ENCODE results near the gene PTPRB.

Gene PTPRB

GRCh38 chr12:70590051-70590450 is 47.2 kb downstream of the PTPRB start:
- TF ChIP-seq CTCF (IDR thresholded peaks at IDR 0.05): peak; percentile 93

- TF ChIP-seq CTCF (IDR thresholded peaks at IDR 0.05): no peak
Observed at GRCh38 chr12:70584332-70584731, 52.9 kb downstream of the PTPRB start.

- no peak for TF ChIP-seq CTCF (IDR thresholded peaks at IDR 0.05)
Observed at GRCh38 chr12:70583251-70583650, 54.0 kb downstream of the PTPRB start.

GRCh38 chr12:70581208-70581607 is 56.0 kb downstream of the PTPRB start:
- no peak for TF ChIP-seq CTCF (IDR thresholded peaks at IDR 0.05)

- peak; percentile 8; the same call in 1 of the 2 replicates for TF ChIP-seq CTCF (IDR thresholded peaks at IDR 0.05)
Observed at GRCh38 chr12:70577283-70577634, 60.0 kb downstream of the PTPRB start.

- TF ChIP-seq CTCF (IDR thresholded peaks at IDR 0.05): peak; percentile 69
Observed at GRCh38 chr12:70576341-70577282, 60.6 kb downstream of the PTPRB start.

GRCh38 chr12:70571705-70572268 is 65.4 kb downstream of the PTPRB start:
- TF ChIP-seq CTCF (IDR thresholded peaks at IDR 0.05): no peak
